HG03469 (cell line): ENCODE measurements around the gene NF2.
A peak's percentile ranks its signal among the peaks of the same experiment; 100 is the strongest.
"Not testable (repeated sequence)": the region's sequence is repeated elsewhere in the genome, so short reads cannot be mapped to it uniquely, and the experiment has no call there.

ENCODE experiments used
- ATAC-seq: cut with Tn5 transposase; IDR thresholded peaks from one replicate; pipeline ENCODE4 v1.9.1; 2021; ENCODE audit warnings: mild to moderate bottlenecking, moderate library complexity, moderate number of reproducible peaks; ENCODE audit not compliant: unreplicated experiment

The NF2 gene

GRCh38 chr22:29603358-29604075, at the start of gene NF2:
TSS of gene NF2 (plus strand) at chr22:29603633. CDS start at chr22:29603999, 366 bp downstream.
- ATAC-seq: peak; percentile 93

GRCh38 chr22:29555065-29555644, 48.3 kb upstream of the NF2 start:
- ATAC-seq: no peak

- no peak for ATAC-seq
Measured at GRCh38 chr22:29559030-29559429, 44.4 kb upstream of the NF2 start.

- ATAC-seq: no peak
Measured at GRCh38 chr22:29559853-29560252, 43.6 kb upstream of the NF2 start.

GRCh38 chr22:29563652-29564460, 39.6 kb upstream of the NF2 start:
- no peak for ATAC-seq

GRCh38 chr22:29566513-29566912, 36.9 kb upstream of the NF2 start:
- ATAC-seq: not testable (repeated sequence)

GRCh38 chr22:29567338-29567737, 36.1 kb upstream of the NF2 start:
- ATAC-seq: no peak

GRCh38 chr22:29569011-29569678, 34.3 kb upstream of the NF2 start:
- ATAC-seq: no peak

- no peak for ATAC-seq
Measured at GRCh38 chr22:29570456-29570855, 33.0 kb upstream of the NF2 start.

- ATAC-seq: no peak
Measured at GRCh38 chr22:29570912-29571549, 32.4 kb upstream of the NF2 start.

GRCh38 chr22:29574762-29575450, 28.5 kb upstream of the NF2 start:
- ATAC-seq: no peak

GRCh38 chr22:29578462-29579200, 24.8 kb upstream of the NF2 start:
- ATAC-seq: no peak

GRCh38 chr22:29580200-29580810, 23.1 kb upstream of the NF2 start:
- ATAC-seq: no peak

GRCh38 chr22:29581799-29582198, 21.6 kb upstream of the NF2 start:
- ATAC-seq: no peak

GRCh38 chr22:29584975-29585374, 18.5 kb upstream of the NF2 start:
- ATAC-seq: no peak

GRCh38 chr22:29586193-29586705, 17.2 kb upstream of the NF2 start:
- not testable (repeated sequence) for ATAC-seq

- no peak for ATAC-seq
Measured at GRCh38 chr22:29587938-29588699, 15.3 kb upstream of the NF2 start.

- no peak for ATAC-seq
Measured at GRCh38 chr22:29593923-29594322, 9.5 kb upstream of the NF2 start.
